Small intestine (tissue), 7 donors: ENCODE measurements around the gene RNPS1. TPM values are rescaled to one million over a fixed set of nuclear protein-coding genes. Genes with fewer than 3 reads are reported as not detected.

Experiments used
- DNase-seq, 2 donors: peaks; one replicate each; pipeline versions ENCODE4 v3.0.0 to v3.0.0-alpha.2; 2013
- FAIRE-seq: peaks from 2 replicates; lab custom pipeline; 2012; peaks lifted over from hg19 to GRCh38; lab: Jason Lieb, UNC
- H3K27ac ChIP-seq, 3 donors: one replicate each; pipeline ENCODE4 v1.5.1; 2013; ENCODE audit warnings: low read length in 2 of 3, mild to moderate bottlenecking in 2 of 3, control low read depth in 1 of 3, inconsistent platforms in 1 of 3, low read depth in 1 of 3, moderate library complexity in 1 of 3
- H3K27me3 ChIP-seq, 3 donors: one replicate each; pipeline ENCODE4 v1.6.1; 2013; ENCODE audit warnings: low read length in 3 of 3, inconsistent platforms in 1 of 3; ENCODE audit not compliant: control insufficient read depth in 3 of 3, insufficient read depth in 3 of 3
- H3K36me3 ChIP-seq, 3 donors: one replicate each; pipeline ENCODE4 v1.6.1; 2013; ENCODE audit warnings: low read length in 3 of 3, inconsistent platforms in 1 of 3, low read depth in 1 of 3, mild to moderate bottlenecking in 1 of 3, moderate library complexity in 1 of 3; ENCODE audit not compliant: control insufficient read depth in 3 of 3, insufficient read depth in 2 of 3
- H3K4me1 ChIP-seq, 3 donors: one replicate each; pipeline ENCODE4 v1.6.1; 2013; ENCODE audit warnings: low read length in 2 of 3, inconsistent platforms in 1 of 3, low read depth in 1 of 3, mild to moderate bottlenecking in 1 of 3, moderate library complexity in 1 of 3; ENCODE audit not compliant: control insufficient read depth in 3 of 3, insufficient read depth in 2 of 3
- H3K4me3 ChIP-seq, 3 donors: one replicate each; pipeline ENCODE4 v1.5.1; 2013; ENCODE audit warnings: low read length in 3 of 3, control low read depth in 1 of 3, inconsistent platforms in 1 of 3, low read depth in 1 of 3, mild to moderate bottlenecking in 1 of 3, moderate library complexity in 1 of 3
- H3K9me3 ChIP-seq, 2 donors: one replicate each; pipeline ENCODE4 v1.6.1; 2013; ENCODE audit warnings: low read depth in 1 of 2, low read length in 1 of 2; ENCODE audit not compliant: control insufficient read depth in 2 of 2, insufficient read depth in 1 of 2
- WGBS, 3 donors: extraction: QIAGEN DNeasy Blood & Tissue Kit; methylation state at CpG; one replicate each; pipeline ENCODE4 v1.1.7; 2013; 5-methylcytosine and 5-hydroxymethylcytosine counted together
- polyA plus RNA-seq, 4 donors: library from polyadenylated mRNA; stranded (reverse) in 3 of 4; unstranded in 1 of 4; fragments of 200-250 nt in 3 of 4; fragments of 120-200 nt in 1 of 4; gene quantifications; one replicate each; pipeline versions ENCODE4 v1.2.1 to v1.2.3, GENCODE V29; 2013
- donor health status: healthy with polysubstance abuse.
- donor health status: control.
- donor health status: control.
- donor health status: Bipolar disorder and iron deficiency.
- donor health status: healthy.

Gene RNPS1
- polyA plus RNA-seq, 4 donors: 91.7 to 166 (median 138) TPM

GRCh38 chr16:2257726-2258125 is 10.2 kb downstream of the RNPS1 start:
- Histone ChIP-seq H3K27ac (no peak overlapping the region), H3K4me3 (no peak overlapping the region), H3K4me1 (no peaks in the 10 kb centered on the region), H3K27me3 (no peaks in the 10 kb centered on the region), H3K9me3 (no peaks in the 10 kb centered on the region), H3K36me3 (peaks cover 24 to 79% (median 34%) of the 10 kb centered on the region in 3 donors)
- no peak for DNase-seq
- FAIRE-seq: no peak
- WGBS, 3 donors: 92 to 94% (median 93%) methylated on average over 6 of the region's 6 CpGs

GRCh38 chr16:2256531-2257140 is 11.3 kb downstream of the RNPS1 start:
- H3K27ac ChIP-seq: no peak overlapping the region
- H3K27me3 ChIP-seq: no peaks in the 10 kb centered on the region
- H3K4me1 ChIP-seq: peaks cover 0 to 7% (median 0%) of the 10 kb centered on the region in 3 donors
- FAIRE-seq (no peak), DNase-seq (no peak)
- 88 to 94% (median 93%) methylated on average over 12 of the region's 12 CpGs for WGBS, 3 donors
- H3K36me3 ChIP-seq: peaks cover 19 to 81% (median 30%) of the 10 kb centered on the region in 3 donors
- no peaks in the 10 kb centered on the region for H3K9me3 ChIP-seq
- H3K4me3 ChIP-seq: no peak overlapping the region

GRCh38 chr16:2253293-2253692 is 14.6 kb downstream of the RNPS1 start:
- Histone ChIP-seq H3K27me3 (no peaks in the 10 kb centered on the region), H3K4me1 (peaks cover 0 to 11% (median 2%) of the 10 kb centered on the region in 3 donors), H3K9me3 (no peaks in the 10 kb centered on the region), H3K36me3 (peaks cover 16 to 76% (median 23%) of the 10 kb centered on the region in 3 donors), H3K27ac (no peak overlapping the region), H3K4me3 (no peak overlapping the region)
- FAIRE-seq (no peak), DNase-seq (no peak)
- 84 to 90% (median 87%) methylated on average over 11 of the region's 11 CpGs for WGBS, 3 donors

GRCh38 chr16:2252806-2253148 is 15.1 kb downstream of the RNPS1 start:
- FAIRE-seq (no peak), DNase-seq (no peak)
- Histone ChIP-seq H3K27me3 (no peaks in the 10 kb centered on the region), H3K9me3 (no peaks in the 10 kb centered on the region), H3K36me3 (peaks cover 15 to 75% (median 23%) of the 10 kb centered on the region in 3 donors), H3K4me3 (no peak overlapping the region), H3K27ac (peak overlapping the region in 1 of 3 donors; percentile 12), H3K4me1 (peaks cover 0 to 11% (median 2%) of the 10 kb centered on the region in 3 donors)
- 94 to 95% (median 94%) methylated on average over 7 of the region's 7 CpGs for WGBS, 3 donors

- 0 to 2% (median 2%) methylated on average over 59 to 88 of the region's 88 CpGs for WGBS, 3 donors
Observed at GRCh38 chr16:2251296-2252111, 16.4 kb downstream of the RNPS1 start, which contains the start of gene ECI1. Gene ECI1, minus strand, starts transcription at chr16:2251587. Its CDS starts 21 bp downstream, at chr16:2251566.

GRCh38 chr16:2250652-2251295 is 17.2 kb downstream of the RNPS1 start:
- Histone ChIP-seq H3K36me3 (peaks cover 9 to 74% (median 16%) of the 10 kb centered on the region in 3 donors), H3K4me1 (peaks cover 0 to 11% (median 2%) of the 10 kb centered on the region in 3 donors), H3K4me3 (peak overlapping the region; percentile 66 to 91 (median 88)), H3K27me3 (no peaks in the 10 kb centered on the region), H3K27ac (peak overlapping the region; percentile 77 to 98 (median 80)), H3K9me3 (no peaks in the 10 kb centered on the region)
- DNase-seq (peak in 1 of 2 donors; percentile 61), FAIRE-seq (no peak)
- 1 to 7% (median 5%) methylated on average over 35 of the region's 35 CpGs for WGBS, 3 donors

More at GRCh38 chr16:2251296-2252111, 16.4 kb downstream of the RNPS1 start, which contains the start of gene ECI1:
- FAIRE-seq (no peak), DNase-seq (peak; percentile 95 to 97)
- H3K27ac ChIP-seq: peak within 1 kb of the TSS; percentile 77 to 98 (median 80)
- no peaks in the 10 kb centered on the region for H3K9me3 ChIP-seq
- H3K36me3 ChIP-seq: peaks cover 11 to 74% (median 17%) of the 10 kb centered on the region in 3 donors
- peaks cover 0 to 11% (median 2%) of the 10 kb centered on the region in 3 donors for H3K4me1 ChIP-seq
- H3K27me3 ChIP-seq: no peaks in the 10 kb centered on the region
- H3K4me3 ChIP-seq: peak within 1 kb of the TSS; percentile 66 to 91 (median 88)

GRCh38 chr16:2246301-2246885 is 21.5 kb downstream of the RNPS1 start:
- DNase-seq (no peak), FAIRE-seq (no peak)
- H3K27me3 ChIP-seq: no peaks in the 10 kb centered on the region
- H3K27ac ChIP-seq: no peak overlapping the region
- WGBS, 3 donors: 88 to 92% (median 89%) methylated on average over 18 of the region's 18 CpGs
- no peak overlapping the region for H3K4me3 ChIP-seq
- H3K36me3 ChIP-seq: peaks cover 2 to 71% (median 5%) of the 10 kb centered on the region in 3 donors
- H3K9me3 ChIP-seq: no peaks in the 10 kb centered on the region
- peaks cover 0 to 3% (median 2%) of the 10 kb centered on the region in 3 donors for H3K4me1 ChIP-seq
